Activated gamma-delta T cell treated with Interleukin-2 at 50 U/mL for 16 hours (primary cell): Measurements from ENCODE around the gene XYLT2.

Experiments
- DNase-seq: peaks from one replicate; pipeline ENCODE4 v3.0.0-alpha.2; 2020

Gene XYLT2

DNA sequence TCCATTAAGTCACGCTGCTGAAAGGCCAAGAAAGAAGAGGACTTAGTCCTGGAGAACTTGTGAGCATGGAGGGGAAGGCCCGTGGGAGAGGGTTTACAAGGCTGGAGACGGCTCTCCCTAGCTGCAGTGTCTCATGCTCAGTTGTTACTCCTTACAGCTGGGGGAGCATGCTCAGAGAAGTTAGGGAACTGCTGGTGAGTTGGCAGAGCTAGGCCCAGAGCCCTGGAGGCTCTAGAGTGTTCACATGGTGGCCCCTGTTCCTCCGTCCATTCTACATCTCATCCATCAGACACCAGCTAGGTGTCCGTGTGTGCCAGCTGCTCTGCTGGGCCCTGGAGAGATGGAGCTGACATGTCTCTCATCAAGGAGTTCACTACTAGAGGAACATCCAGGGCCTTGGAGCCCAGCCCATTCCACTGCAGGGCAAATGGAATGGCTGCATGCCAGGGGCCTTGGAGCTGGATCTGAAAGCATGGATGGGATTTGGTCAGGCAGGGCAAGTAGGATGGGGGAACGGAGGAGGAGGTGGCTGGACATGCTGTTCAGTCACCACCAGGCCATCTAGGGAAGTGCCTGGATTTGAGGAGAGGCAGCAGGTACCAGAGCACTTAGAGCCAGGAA is 6.3 kb downstream of the XYLT2 start:
- DNase-seq = no peak

DNA sequence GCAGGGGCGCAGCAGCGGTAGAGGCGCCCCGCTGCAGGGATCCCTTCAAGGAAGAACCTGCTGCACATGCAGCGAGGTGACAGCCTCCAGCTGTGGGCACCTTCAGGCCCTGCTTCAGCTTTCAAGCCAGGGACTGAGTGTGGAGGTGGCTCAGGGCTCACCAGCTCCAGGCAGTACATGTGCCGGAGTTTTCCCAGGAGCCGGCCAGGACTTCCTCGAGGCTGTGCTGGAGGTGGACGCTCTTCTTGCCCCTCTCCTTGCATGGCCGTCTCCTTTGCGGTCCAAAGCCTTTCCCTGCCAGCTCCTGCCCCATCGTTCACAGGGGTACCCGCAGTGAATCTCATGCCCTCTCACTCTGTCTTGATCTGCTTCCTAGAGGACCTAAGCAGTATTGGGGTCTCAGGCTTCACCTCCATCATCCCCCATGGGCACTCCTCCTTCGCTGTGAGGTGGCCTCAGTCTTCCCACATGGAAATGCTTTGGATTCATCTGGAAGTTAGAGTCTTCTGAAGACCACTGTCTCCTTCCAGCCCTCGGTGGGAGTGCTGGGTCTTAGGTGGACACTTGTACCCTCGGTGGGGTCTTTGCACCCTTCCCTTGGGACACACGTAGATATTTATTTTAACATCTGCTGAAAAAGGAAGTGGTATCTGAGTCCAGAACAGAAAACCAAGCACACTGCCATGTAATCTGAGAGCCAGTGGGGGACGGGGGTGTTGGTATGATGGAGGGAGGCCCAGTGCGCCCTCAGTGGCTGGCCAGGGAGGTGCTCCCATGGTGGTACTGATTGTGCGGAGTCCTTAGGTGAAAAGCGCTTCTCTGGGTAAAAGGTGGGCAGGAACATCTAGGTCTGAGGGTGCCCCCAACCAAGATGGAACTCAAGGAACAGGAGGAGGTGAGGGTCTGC is 7.0 kb downstream of the XYLT2 start:
- no peak for DNase-seq

DNA sequence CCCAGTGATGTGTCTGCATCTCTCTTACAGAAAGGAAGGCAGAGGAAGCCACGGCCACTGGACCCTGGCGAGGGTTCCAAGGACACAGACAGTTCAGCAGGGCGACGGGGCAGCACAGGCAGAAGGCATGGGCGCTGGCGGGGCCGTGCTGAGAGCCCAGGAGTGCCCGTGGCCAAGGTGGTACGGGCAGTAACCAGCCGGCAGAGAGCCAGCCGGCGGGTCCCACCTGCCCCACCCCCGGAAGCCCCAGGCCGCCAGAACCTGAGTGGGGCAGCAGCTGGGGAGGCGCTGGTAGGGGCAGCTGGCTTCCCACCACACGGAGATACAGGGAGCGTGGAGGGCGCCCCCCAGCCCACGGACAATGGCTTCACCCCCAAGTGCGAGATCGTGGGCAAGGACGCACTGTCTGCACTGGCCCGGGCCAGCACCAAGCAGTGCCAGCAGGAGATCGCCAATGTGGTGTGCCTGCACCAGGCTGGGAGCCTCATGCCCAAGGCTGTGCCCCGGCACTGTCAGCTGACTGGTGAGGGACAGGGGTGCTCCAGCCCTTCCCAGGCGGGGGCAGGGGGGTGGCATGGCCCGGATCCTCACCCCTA is 7.8 kb downstream of the XYLT2 start:
- no peak for DNase-seq

DNA sequence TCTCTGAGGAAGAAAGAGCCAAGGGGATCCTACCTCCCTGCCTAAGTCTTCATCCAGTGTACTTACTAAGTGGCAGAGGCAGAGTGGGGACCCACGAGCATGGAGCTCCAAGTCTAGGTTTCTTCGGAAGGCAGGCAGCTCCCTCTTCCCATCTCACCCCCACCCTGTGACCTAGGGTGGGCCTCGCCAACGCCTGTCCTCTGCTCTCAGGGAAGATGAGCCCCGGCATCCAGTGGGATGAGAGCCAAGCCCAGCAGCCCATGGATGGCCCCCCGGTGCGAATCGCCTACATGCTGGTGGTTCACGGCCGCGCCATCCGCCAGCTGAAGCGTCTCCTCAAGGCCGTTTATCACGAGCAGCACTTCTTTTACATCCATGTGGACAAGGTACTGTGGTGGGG is 8.3 kb downstream of the XYLT2 start:
- DNase-seq = no peak

DNA sequence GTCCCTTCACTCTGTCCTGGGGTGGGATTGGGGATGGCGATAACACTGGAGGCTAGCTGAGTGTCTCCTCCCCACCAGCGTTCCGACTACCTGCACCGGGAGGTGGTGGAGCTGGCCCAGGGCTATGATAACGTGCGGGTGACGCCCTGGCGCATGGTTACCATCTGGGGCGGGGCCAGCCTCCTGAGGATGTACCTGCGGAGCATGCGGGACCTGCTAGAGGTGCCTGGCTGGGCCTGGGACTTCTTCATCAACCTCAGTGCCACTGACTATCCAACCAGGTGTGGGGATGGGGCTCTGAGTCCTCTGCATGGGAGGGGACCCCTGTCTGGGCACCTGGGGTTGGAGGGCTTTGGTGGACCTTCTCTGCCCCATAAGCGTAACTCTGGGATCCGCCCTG is 8.8 kb downstream of the XYLT2 start:
- no peak for DNase-seq

DNA sequence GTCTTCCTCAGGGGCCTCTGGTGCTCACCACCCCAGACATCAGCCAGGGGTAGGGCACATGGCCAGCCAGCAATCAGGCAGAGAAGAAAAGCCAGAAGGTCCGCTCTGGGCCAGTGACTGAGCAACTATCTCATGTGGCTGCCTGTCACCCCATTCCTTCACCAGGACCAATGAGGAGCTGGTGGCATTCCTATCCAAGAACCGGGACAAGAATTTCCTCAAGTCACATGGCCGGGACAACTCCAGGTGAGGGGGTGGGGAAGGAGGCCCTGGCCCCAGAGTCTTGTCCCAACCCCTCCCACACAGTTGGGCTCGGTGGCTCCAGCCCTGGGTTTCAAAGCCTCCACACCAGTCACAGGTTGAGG is 9.4 kb downstream of the XYLT2 start:
- DNase-seq = no peak

DNA sequence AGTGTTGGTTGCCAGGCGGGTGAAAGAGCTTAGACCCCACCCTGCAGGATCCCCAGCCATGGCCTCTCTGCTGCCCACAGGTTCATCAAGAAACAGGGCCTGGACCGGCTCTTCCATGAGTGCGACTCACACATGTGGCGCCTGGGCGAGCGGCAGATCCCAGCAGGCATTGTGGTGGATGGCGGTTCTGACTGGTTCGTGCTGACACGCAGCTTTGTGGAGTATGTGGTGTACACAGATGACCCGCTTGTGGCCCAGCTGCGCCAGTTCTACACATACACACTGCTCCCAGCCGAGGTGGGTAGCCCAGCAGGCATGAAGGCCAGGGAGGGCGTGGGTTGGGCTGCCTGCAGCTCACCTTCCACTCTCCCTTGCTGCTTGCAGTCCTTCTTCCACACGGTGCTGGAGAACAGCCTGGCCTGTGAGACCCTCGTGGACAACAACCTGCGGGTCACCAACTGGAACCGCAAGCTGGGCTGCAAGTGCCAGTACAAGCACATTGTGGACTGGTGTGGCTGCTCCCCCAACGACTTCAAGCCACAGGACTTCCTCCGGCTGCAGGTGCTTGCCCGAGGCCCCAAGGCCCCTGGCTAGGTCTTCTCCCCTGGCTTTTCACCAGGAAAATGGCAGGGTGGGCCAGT is 9.9 kb downstream of the XYLT2 start:
- DNase-seq = no peak

DNA sequence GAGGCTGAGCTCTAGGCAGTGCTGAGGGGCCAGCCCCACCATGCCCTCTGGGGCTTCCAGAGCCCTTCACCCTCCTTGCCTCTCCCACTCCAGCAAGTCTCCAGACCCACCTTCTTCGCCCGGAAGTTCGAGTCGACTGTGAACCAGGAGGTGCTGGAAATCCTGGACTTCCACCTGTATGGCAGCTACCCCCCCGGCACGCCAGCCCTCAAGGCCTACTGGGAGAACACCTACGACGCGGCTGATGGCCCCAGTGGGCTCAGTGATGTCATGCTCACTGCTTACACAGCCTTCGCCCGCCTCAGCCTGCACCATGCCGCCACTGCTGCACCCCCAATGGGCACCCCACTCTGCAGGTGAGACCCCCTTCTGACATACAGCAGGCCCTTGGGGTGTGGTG is 10.5 kb downstream of the XYLT2 start:
- no peak for DNase-seq

DNA sequence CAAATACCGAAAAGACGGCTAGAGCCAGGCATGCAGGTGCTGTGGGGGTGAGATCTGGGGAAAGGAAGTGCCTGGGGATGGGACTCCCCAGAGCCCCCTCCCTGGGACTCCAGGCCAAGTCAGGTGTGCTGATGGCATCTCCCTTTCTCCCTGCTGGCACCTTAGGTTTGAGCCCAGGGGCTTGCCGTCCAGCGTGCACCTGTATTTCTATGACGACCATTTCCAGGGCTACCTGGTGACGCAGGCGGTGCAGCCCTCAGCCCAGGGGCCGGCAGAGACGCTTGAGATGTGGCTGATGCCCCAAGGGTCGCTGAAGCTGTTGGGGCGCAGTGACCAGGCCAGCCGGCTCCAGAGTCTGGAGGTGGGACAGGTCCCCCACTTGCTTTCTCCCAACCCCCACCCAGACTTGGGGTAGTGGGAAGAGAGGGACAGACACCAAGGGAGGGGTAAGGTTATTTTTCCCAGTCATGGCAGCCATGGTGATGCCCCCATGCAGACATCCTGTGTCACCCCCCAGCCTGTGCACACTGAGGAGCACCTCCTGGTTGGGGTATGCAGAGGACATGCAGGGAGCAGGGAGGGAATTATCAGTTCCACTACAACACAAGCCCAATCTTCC is 11.1 kb downstream of the XYLT2 start:
- DNase-seq = no peak

DNA sequence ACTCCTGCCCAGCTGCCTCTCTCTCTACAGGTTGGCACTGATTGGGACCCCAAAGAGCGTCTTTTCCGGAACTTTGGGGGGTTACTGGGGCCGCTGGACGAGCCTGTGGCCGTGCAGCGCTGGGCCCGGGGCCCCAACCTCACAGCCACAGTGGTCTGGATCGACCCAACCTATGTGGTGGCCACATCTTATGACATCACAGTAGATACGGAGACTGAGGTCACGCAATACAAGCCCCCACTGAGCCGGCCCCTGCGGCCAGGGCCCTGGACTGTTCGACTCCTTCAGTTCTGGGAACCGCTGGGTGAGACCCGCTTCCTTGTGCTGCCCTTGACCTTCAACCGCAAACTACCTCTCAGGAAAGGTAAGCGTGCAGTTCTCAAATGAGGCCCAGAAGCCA is 12.3 kb downstream of the XYLT2 start:
- no peak for DNase-seq

DNA sequence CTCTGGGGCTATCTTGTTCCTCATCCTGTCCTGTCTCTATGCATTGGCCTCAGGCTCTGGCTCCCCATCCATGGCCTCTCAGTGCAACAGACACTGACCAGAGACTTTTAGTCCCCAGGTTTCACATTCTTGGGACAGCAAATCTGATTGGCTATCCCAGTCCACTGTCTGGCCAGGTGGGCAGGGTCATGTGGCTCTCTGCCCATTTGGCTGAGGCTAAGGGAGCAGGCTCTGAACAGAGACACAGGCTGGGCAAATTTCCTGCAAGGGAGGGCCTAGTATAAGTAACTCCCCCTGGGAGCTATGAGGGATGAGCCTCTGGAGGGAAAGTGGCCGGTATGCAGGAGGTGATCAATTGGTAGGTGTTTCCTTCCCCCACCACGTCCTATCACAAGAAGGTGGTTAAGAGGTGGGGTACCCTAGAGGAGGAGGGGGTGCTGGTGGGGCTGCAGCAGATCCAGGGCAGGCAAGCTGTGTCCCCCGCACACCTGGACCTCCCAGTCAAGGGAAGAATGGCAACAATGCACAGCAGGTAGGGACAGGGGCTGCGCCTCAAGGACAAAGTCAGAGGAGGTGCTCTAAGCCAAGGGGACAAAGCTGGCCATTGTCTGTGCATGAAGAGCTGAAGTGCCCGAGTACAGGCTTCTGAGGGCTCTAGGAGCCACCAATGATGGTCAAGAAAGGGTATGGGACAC is 13.2 kb downstream of the XYLT2 start:
- no peak for DNase-seq

DNA sequence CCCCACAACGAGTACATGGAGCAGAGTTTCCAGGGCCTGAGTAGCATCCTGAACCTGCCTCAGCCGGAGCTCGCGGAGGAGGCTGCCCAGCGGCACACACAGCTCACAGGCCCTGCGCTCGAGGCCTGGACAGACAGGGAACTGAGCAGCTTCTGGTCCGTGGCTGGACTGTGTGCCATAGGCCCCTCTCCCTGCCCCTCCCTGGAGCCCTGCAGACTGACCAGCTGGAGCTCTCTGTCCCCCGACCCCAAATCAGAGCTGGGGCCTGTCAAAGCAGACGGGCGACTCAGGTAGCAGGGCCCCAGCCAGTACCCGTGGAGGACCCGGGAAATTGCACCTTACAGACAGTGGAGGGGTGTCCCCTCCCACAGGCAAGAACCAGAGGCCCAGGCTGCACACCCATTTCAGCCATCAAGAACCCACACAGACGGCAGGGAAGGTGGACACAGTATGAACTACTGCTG is 14.1 kb downstream of the XYLT2 start:
- no peak for DNase-seq

DNA sequence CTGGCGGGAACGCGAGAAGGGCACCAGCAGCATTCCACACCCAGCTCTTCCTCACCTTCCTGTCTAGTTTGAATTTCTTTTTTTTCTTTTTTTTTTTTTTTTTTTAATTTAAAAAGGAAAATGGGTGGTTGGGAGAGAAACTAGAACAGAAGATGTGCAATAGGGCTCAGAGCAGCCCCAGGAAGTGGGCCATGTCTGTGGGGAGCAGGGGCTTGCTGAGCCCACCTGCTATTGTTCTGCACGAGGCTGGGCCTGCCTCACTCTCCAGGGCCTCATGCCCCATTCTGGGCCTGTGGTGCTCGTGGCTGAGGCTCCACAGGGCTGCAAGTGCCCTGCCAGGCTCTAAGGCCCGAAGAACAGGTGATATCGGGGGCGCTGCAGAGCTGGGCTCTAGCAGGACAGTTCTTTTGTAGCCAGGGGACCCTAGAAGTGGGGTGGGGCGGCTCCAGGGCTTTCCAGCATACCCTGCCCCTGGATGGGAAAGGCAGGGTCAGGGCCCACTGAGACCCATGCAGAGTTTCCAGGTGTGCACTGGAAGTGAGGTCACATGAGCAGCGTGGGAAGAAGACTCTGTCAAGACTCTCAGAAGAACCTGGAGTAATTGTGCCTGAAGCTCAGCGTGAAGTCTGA is 14.7 kb downstream of the XYLT2 start:
- no peak for DNase-seq

DNA sequence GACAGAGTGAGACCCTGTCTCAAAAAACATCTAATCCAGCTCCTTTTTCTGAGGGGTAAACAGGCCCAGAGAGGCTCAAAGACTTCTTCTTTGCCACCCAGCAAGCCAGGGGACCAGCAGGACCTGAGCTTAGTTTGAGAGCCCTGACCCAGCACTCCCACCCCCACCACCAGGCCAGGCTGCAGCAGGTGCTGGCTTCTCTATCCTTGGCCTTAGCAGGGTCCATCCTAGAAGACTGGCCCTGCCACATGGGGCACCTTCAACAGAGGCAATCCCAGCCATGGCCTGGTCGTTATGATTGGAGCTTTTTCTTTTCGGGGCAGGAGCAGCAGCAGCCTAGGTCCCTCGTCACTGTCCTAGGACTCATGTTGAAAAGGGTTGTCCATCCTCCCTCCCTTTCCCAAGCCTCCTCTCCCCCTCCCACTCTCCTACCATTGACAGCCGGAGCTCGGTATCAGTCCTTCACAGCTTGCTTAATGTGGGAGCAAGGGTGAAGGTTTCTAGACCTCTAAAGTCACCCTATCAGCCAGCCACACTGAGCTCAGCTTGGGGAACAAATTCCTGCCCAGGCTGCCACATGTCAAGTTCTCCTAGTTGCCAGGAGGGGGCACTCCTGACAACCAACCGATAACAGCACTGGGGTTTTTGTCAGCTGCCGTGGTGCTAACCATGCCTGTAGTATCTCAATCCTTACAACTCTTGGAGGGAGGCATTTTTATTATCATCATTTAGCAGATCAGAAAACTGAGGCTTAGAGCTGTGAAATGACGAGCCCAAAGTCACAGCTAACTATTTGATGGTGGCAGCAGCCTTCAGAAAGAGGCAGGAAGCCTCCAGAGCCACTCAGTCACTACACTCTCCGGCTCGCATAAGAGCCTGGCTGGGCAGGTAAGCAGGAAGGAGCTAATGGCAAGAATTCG is 15.9 kb downstream of the XYLT2 start:
- DNase-seq = peak; percentile 52

DNA sequence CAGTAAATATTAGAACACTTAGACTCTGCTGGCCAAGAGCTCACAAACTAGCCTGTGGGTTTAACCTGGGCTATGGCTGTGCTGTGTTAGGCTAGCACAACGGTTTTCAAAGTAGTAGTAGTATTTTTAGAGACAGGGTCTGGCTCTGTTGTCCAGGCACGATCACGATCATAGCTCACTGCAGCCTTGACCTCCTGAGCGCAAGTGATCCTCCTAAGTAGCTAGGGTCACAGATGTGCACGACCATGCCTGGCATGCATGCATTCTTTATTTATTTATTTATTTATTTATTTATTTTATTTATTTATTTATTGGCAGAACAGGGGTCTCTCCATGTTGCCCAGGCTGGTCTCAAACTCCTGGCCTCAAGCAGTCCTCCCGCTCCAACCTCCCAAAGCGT is 16.7 kb downstream of the XYLT2 start:
- no peak for DNase-seq

DNA sequence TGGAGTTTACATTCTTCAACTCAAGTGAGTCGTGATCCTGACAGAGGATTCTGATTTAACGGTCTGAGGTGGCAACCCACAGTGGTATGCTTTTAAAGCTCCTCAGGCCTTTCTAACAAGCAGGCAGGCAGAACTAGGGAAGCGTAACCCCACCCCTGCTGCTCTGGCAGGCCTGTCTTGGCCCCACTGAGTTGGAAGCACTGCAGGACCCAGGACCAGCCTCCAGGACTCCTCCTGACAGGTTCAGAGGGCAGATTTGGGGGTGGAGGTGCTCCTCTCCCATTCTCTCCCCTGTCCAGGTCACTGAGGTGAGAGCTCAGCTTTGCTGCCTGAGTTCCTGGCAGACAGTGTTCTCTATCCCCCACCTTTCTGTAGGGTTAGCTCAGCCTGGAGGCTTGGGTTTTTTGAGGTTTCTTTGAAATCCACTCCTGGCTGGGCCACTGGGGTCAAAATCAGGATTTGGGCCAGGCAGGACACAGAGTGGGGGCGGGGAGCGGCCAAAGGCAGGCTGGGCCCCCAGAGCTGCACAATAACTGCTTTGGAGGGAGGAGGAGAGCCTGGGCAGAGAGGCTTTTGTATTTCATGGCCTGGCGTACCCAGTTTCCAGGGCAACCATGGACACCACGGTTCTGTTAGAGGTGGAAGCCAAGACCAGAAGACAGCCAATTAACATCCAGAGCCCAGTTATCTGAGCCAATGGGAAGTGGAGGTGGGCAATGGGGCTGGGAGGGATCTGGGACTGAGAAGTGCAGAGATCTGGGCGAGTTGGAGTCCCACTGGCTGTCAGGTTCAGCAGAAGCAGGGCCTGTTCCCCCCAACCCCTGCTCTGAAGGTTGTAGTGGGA is 17.5 kb downstream of the XYLT2 start:
- no peak for DNase-seq

DNA sequence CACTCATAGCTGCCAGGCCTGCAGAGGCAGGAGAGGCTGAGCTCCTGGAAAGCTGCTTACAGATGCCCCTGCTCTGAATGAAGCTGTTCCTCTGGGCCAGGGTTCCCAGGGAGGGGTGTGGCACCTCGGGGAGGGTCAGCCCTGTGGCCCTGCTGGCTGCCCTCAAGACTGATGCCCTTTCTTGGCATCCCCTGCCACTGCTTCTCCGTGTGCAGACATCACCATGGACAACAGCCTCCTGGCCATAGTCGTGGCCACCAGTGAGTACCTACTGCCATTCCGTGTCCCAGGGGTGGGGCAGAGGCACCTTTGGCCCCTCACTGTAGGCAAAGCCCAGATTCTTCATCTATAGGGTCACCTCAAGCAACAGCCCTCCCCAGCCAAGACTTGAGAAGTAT is 18.1 kb downstream of the XYLT2 start:
- DNase-seq = no peak

DNA sequence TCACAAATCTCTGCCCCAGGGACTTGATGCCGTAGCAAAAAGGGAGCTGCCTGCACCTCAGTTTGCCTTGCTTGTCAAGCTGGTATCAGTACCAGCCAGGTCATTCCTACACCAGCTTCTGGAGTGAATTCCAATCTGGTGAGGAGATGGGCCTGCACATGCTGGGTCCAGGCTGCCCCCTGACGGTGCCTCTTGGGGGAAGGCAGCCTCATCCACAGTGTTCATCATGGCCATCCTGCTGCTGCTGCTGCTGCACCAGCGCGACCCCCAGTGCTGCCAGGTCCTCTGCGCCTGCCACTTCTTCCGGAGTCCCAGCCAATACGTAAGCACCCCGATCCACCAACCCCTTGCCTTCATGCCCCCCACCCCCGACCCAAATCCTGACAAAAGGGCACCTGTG is 18.8 kb downstream of the XYLT2 start:
- DNase-seq = no peak

DNA sequence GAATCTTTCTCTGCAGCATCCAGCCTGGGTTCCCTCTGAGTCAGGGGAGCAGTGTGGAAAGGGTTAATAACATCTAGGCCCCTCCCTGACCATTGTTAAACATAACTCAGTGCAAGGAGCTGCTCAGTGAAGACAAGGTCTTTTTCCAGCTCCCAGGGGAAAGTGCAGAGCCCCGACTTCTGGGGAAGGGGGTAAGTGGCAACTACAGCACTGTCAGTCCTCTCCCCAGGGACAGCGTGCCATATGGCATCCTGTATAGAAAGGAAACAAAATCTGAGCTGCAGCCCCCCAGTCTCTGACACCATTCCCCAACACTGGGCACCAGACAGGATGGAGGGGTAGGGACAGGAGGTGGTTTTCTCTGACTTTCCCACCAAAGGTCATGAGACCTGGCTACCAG is 19.2 kb downstream of the XYLT2 start:
- no peak for DNase-seq
